Muscle of leg (tissue), 11 donors: ENCODE measurements around the gene RBFOX2. TPM values are rescaled to one million over a fixed set of nuclear protein-coding genes. Genes with fewer than 3 reads are reported as not detected.

ENCODE experiments used
- DNase-seq: peaks from one replicate; pipeline ENCODE4 v3.0.0; 2013
- H3K27ac ChIP-seq: one replicate; pipeline ENCODE4 v1.5.1; 2013; ENCODE audit warnings: mild to moderate bottlenecking, low read length, control low read depth
- H3K27me3 ChIP-seq: one replicate; pipeline ENCODE4 v1.6.1; 2013; ENCODE audit warnings: low read length; ENCODE audit not compliant: control insufficient read depth, insufficient read depth
- H3K36me3 ChIP-seq: one replicate; pipeline ENCODE4 v1.6.1; 2013; ENCODE audit warnings: low read length; ENCODE audit not compliant: control insufficient read depth, insufficient read depth
- H3K4me1 ChIP-seq: one replicate; pipeline ENCODE4 v1.6.1; 2013; ENCODE audit warnings: low read length; ENCODE audit not compliant: control insufficient read depth, insufficient read depth
- H3K4me3 ChIP-seq: one replicate; pipeline ENCODE4 v1.5.1; 2013; ENCODE audit warnings: low read length, control low read depth
- H3K9me3 ChIP-seq: replicated peaks from 2 replicates; pipeline ENCODE4 v1.6.1; 2013; ENCODE audit warnings: low read depth, low read length; ENCODE audit not compliant: control insufficient read depth
- WGBS: methylation state at CpG from one replicate; pipeline ENCODE4 v1.1.5; 2013; ENCODE audit warnings: missing lambda C conversion rate; ENCODE audit not compliant: insufficient coverage; 5-methylcytosine and 5-hydroxymethylcytosine counted together
- polyA plus RNA-seq, 8 donors: library from polyadenylated mRNA; unstranded; fragments of 120-200 nt; gene quantifications; one replicate each; pipeline versions ENCODE4 v1.2.1 to v1.2.3, GENCODE V29; 2013; ENCODE audit warnings: inconsistent platforms in 1 of 8, low replicate concordance in 1 of 8; ENCODE audit not compliant: insufficient read length in 8 of 8, insufficient read depth in 1 of 8
- total RNA-seq: library from RNA; stranded (reverse); fragments of 120-200 nt; gene quantifications from one replicate; pipeline ENCODE4 v1.2.4, GENCODE V29; 2013

RBFOX2 gene
- total and polyA plus RNA-seq, 9 donors = 159 to 234 (median 197) TPM

DNA sequence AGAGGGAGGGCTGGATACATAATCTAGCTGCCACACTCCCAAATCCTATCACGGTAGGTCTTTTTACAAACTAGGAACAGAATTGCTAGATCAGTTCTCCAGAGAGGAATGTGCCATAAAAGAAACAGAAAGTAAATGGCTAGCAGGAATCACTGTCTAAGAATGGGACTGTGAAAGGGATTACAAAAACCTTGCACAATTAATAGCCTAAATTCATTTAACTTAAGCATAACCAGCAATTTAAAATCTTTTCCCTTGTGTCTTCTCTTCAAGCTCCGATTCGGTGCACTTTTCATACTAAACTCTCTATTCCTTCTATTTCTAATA lies 275.8 kb downstream of the RBFOX2 start:
- DNase-seq = no peak
- Histone ChIP-seq H3K27ac (peak overlapping the region; percentile 11), H3K27me3 (no peaks in the 10 kb centered on the region), H3K36me3 (peaks cover 24% of the 10 kb centered on the region), H3K4me1 (peaks cover 3% of the 10 kb centered on the region), H3K4me3 (no peak overlapping the region), H3K9me3 (no peaks in the 10 kb centered on the region)
- no CpG with 5 or more reads among the region's 3 CpGs for WGBS

DNA sequence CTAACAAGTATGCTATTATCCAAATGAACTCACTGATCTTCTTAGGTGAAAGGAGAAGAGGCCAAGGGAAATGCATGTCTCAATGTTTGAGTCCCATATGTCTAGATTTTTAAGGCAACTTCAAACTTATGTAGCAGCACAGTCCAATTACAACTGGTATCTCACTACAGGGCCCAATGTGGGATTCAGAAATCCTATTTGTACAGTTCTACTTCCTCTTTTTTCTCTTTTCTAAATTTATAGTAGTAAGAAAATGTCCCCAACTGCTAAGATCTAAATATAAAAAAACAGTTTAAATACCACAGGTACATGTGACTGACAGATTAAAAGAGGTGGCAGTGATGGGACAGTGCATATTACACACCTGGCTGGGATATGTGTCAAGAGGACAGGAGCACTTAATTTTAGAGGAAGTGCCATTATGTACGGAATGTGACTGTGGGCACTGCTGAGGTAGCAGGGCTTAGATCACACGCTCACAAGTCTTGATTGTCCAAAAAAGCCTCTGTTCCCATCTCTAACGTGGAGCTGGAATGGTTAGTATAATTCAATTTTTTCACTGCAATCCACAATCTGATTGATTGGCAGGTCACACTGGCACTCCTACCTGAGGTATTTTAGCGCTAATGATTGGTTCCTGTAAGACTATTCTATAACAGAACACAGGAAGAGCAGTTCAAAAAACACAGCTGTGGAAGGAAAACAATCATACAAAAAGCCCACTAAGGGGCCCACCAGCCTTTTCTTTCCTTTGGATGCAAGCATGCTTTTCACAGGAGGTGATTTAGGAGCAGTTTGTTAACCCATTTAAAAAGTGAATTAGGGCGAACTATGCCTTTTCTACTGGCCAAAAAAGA lies 276.4 kb downstream of the RBFOX2 start:
- WGBS = no CpG with 5 or more reads among the region's 5 CpGs
- H3K9me3 ChIP-seq = no peaks in the 10 kb centered on the region
- H3K4me3 ChIP-seq = no peak overlapping the region
- peaks cover 3% of the 10 kb centered on the region for H3K4me1 ChIP-seq
- H3K27ac ChIP-seq = peak overlapping the region; percentile 11
- peak; percentile 53 for DNase-seq
- H3K27me3 ChIP-seq = no peaks in the 10 kb centered on the region
- peaks cover 24% of the 10 kb centered on the region for H3K36me3 ChIP-seq

DNA sequence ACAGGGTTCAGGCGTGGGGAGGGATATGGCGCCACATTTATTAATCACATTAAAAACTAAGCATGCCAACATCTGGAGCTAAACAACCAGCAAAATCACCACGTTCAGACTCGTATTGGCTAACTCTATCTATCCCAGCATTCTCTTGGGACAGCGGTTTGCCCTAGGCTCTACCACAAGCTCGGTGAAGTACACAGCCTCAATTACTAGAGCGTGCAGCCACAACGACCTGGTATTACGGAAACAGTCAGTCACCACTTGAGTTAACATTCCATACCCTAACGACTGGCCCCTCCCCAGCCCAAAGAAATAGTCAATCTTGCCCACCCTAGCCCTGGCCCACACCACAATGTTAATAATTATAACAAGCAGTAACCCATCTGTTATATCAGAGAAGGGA lies 278.8 kb downstream of the RBFOX2 start:
- 59% methylated on average over 7 of the region's 10 CpGs for WGBS
- no peaks in the 10 kb centered on the region for H3K9me3 ChIP-seq

DNA sequence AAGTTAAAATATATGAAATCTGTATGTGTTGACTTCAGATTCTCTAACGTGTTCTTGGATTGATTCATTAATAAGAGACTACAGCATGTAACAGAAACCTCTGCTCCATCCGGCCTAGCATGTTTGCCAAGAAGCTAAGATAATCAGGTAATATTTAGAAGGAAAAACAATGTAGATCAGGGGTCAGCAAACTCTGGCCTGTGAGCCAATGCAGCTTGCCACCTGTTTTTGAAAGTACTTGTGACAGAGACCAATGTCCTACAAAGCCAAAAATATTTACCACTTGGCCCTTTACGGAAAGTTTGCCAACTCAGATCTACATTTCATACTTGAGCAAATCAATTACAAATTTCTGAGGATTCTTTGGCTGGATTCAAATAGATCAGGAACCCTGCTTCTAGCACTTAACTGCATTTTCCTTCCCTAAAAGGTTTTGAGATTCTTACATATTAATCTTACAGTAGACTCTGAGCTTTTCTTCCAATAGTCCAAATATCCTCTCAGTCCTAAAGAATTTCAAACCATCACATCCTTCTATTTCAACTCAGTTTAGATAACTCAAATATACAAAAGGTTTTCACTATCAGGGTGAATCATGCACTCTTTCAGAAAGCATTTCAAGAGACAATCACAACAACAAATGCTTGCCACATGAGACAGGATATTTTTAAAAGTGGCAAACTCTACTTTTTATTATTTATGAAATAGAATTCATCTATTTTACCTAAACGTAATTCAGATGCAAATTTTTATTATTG lies 281.5 kb downstream of the RBFOX2 start:
- no peaks in the 10 kb centered on the region for H3K27me3 ChIP-seq
- WGBS = no CpG with 5 or more reads among the region's 4 CpGs
- H3K4me1 ChIP-seq = peaks cover 5% of the 10 kb centered on the region
- DNase-seq = no peak
- H3K9me3 ChIP-seq = no peaks in the 10 kb centered on the region
- H3K27ac ChIP-seq = no peak overlapping the region
- peaks cover 41% of the 10 kb centered on the region for H3K36me3 ChIP-seq
- no peak overlapping the region for H3K4me3 ChIP-seq

More for the DNA sequence above, 278.8 kb downstream of the RBFOX2 start:
- no peak for DNase-seq
- Histone ChIP-seq H3K27ac (no peak overlapping the region), H3K4me1 (peaks cover 3% of the 10 kb centered on the region), H3K36me3 (peaks cover 29% of the 10 kb centered on the region), H3K27me3 (no peaks in the 10 kb centered on the region), H3K4me3 (no peak overlapping the region)

DNA sequence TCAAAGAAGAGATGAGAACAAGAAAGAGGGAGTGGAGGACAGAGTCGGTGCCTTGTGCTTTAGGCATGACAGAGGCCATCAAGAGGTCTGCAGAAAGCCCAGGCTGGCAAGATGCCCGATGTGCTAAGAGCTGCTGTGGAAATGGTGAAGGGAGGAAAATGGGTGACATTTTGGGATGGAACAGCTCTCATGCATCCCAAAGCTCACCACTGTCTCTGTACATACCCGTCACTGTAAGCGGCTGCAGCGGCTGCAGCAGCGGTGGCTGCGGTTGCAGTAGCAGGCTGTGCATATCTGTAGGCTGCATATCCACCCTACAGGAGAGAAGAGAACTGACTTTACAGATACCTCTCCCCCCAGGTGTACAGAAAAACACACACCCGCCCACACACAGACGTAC lies 282.4 kb downstream of the RBFOX2 start:
- Histone ChIP-seq H3K27me3 (no peaks in the 10 kb centered on the region), H3K4me3 (no peak overlapping the region), H3K36me3 (peaks cover 44% of the 10 kb centered on the region), H3K9me3 (no peaks in the 10 kb centered on the region), H3K4me1 (peaks cover 5% of the 10 kb centered on the region), H3K27ac (no peak overlapping the region)
- WGBS = 93% methylated on average over 7 of the region's 9 CpGs
- no peak for DNase-seq

DNA sequence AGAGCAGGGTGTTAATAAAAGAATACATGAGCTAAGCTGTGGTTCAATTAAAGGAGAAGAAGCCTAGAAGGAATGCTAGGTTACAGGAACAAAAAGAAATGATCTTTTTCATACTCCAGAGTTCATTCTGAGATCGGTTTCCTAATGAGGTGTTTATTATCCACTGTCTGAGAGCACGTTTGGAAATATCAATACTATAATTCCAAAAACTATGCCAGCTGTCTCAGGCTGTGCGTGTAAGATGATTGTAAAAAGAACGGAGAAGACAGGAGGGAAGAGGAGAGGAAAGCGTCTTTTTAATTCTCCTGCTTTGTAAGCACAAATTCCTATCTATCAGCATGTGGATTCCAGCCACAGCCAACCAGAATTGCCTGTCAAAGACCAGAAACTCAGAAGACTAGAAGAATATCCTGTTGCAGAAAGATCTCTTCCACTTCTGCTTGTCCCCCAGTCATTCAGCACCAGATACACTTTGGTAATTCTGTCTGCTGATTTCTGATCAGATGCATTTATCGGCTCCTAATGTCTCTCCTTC lies 285.2 kb downstream of the RBFOX2 start:
- Histone ChIP-seq H3K4me1 (peaks cover 19% of the 10 kb centered on the region), H3K27ac (no peak overlapping the region), H3K9me3 (no peaks in the 10 kb centered on the region), H3K36me3 (peaks cover 57% of the 10 kb centered on the region), H3K4me3 (no peak overlapping the region), H3K27me3 (no peaks in the 10 kb centered on the region)
- DNase-seq = no peak
- WGBS = no CpG with 5 or more reads among the region's 6 CpGs

DNA sequence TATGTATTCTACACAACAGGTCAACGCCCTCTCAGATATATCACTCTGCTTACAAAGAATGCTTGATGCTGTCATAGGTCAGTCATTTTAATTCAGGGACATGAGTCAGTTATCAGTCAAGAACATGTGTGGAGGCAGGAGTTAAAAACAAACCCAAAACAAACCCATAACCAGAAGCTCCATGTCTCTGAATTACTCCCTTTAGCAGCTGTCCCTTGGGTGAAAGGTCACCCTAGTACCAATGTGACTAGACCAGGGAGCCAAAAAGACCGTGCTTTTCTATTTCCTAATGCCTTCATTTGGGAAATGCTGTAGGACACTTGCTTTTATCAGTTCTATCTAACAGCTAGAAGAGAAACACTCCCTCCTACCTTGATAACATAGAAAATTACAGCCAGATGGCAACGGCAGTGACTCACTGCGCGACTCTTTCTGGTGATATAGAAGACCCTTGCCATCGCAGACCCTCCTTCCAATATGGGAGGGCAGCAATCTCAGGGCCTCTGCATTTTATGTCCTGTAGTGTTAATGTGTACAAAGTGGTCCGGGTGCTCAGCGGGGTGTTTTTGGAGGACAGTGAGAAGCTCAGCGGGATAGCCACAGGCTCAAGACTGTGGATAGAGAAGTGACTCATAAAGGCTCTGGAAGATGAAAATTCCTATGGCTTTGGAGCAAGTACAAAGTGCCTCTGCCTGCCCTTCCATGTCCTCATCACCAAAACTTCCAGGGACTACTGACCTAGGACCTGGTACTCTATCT lies 286.1 kb downstream of the RBFOX2 start:
- Histone ChIP-seq H3K36me3 (peaks cover 65% of the 10 kb centered on the region), H3K4me1 (peaks cover 19% of the 10 kb centered on the region), H3K27me3 (no peaks in the 10 kb centered on the region), H3K9me3 (no peaks in the 10 kb centered on the region), H3K27ac (no peak overlapping the region), H3K4me3 (no peak overlapping the region)
- 100% methylated on average over 2 of the region's 9 CpGs for WGBS
- no peak for DNase-seq

DNA sequence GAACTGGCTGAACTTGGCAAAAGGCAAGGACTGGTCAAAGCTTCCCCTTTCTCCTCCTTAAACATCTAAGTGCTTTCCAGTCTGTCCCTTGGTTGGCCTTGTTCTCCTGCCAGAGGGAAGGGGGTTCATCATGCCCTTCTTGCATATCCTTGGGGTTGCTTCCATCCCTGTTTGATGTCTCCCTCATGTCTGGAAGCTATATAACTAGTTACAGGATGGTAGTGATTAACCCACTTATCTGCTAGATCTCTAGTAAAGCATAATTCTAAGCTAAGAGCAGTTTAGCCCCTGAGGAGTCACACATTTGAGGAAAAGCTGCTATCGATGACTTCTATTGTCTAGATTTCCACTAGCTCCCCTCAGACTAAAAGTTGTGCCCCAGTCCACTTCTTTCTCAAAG lies 288.0 kb downstream of the RBFOX2 start:
- Histone ChIP-seq H3K9me3 (no peaks in the 10 kb centered on the region), H3K27me3 (no peaks in the 10 kb centered on the region), H3K4me3 (no peak overlapping the region), H3K36me3 (peaks cover 68% of the 10 kb centered on the region), H3K4me1 (peaks cover 24% of the 10 kb centered on the region), H3K27ac (no peak overlapping the region)
- WGBS = no CpG with 5 or more reads among the region's 1 CpG
- no peak for DNase-seq

DNA sequence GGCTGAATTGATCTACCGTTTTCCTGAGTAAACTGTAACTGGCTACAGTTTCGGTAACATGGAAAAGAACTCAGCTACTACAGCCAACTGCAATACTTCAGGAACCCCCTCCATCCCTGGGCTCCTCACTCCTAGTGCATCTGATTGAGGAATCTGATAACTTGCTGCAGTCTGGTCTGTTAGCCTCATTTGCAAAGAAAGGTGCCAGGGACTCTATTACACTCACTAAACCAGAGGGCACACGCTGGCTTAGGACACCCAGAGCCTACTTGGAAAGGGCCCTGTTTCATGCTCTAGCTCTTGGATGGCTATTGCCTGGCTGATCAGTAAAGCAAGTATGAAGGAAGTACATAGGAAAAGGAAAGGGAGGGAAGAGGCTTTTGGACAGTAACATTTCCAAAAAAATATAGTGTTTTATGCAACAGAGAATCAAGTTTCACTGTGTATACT lies 288.7 kb downstream of the RBFOX2 start:
- 0% methylated on average over 2 of the region's 3 CpGs for WGBS
- Histone ChIP-seq H3K36me3 (peaks cover 68% of the 10 kb centered on the region), H3K27me3 (no peaks in the 10 kb centered on the region), H3K9me3 (no peaks in the 10 kb centered on the region), H3K27ac (no peak overlapping the region), H3K4me3 (no peak overlapping the region), H3K4me1 (peaks cover 24% of the 10 kb centered on the region)
- peak; percentile 61 for DNase-seq
